HG02623 (cell line): ENCODE results near the gene LATS2.
"Not testable (repeated sequence)": the region's sequence is repeated elsewhere in the genome, so short reads cannot be mapped to it uniquely, and the experiment has no call there.

Experiments used
- ATAC-seq: cut with Tn5 transposase; IDR thresholded peaks from one replicate; pipeline ENCODE4 v1.9.1; 2021; ENCODE audit warnings: moderate library complexity; ENCODE audit not compliant: unreplicated experiment

LATS2 gene

DNA sequence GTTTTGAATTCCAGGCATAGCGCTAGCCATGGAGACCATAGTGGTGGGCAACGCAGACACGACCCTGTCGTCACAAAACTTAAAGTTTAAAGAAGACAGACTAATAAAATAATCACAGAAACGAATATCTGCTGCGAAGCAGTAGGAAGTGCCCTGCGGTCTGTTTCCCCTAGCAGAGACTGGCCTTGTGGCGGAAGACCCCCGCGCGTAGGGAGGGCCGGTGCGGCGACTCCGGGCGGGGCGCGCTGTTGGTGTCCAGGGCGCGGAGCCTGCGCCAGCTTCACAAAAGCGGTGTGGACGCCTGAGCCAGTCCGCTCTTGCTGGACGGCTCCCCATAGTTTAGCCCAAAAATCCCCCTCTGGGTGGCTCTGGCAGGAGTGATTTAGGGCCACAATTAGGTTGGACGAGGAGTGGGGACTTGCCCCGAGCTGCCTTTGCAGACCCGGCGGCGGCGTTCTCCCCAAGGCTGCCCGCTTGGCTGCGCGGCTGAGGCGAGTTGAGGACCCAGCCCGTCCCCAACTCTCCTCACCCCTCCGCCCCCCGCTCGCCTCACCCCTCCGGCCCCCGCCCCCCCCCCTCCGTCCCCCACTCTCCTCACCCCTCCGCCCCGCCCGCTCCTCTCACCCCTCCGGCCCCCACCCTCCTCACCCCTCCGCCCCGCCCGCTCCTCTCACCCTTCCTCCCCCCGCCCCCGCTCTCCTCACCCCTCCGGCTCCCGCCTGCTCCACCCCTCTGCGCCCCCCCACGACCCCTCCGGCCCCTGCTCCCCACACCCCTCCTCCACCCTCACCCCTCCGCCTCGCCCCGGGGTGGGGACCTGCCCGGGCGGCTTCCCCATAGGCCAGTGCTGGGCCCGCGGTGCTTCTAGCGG lies 14.2 kb upstream of the LATS2 start:
- ATAC-seq = no peak

DNA sequence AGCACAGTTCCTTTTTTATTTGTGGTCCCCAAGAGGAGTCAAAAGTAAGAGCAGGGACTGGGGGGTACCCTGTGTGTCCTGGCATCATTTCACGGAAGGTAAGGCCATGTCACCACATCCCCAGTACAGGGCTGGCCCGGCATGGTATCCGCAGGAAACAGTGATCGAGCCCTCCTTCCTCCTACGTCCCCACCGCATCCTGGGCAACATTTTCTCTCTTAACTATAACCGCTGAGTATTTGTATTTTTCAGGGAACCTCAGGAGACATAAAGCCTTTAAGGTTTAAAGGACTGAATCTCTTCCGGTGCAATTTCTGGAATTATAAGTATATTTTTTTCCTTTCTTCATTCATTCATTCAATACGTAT lies 13.6 kb upstream of the LATS2 start:
- ATAC-seq = no peak

DNA sequence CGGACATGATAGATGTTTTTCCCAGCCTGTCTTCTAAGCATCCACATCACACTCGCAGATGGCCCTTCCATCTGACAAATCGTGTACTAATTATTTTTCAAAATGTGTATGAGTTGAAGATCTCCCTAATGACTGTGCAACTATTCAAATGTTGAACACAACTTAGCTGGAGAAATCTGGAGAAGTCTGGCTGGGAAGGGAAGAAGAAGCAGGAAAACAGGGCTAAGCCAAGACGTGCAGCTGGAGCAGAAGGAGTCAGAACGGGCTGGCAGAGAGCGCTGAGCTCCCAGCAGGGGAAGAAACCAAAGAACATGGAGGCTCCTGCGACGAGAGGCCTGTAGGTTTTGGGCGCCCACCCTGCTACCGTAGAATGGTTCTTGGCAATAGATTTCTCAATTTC lies 13.2 kb upstream of the LATS2 start:
- no peak for ATAC-seq

DNA sequence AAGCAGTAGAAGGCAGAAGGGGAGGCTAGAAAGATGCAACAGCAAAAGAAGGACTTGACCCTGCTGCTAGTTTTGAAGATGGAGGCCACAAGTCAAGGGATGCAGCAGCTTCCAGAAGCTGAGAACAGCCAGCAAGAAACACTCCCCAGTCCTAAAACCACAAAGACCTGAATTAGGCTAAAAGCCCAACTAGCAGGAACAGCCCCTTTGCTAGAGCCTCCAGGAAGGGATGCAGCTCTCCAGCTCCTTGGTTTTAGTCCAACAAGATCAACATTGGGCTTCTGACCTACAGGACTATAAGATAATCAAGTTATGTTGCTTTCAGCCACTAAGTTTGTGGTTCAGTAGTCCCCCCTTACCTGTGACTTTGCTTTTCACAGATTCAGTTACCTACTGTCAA lies 10.5 kb upstream of the LATS2 start:
- no peak for ATAC-seq

DNA sequence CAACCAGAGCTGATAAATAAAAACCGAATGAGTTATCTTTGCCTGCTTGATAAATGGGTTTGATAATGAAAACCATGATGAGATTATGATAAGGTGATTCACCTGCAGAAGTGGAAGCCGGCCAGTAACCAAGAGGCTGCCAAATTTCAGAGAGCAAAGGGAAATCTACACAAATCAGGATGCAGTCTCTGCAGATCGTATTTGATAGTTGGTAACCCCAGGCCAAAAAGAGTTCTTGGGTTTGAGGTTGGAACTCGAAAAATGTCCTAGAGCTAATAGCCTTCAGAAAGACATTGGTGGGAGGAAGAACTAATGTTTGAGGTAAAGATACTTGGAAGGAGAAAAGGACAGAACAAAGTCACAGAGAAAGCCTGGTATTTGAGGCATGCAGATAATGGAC lies 9.6 kb upstream of the LATS2 start:
- ATAC-seq = no peak

DNA sequence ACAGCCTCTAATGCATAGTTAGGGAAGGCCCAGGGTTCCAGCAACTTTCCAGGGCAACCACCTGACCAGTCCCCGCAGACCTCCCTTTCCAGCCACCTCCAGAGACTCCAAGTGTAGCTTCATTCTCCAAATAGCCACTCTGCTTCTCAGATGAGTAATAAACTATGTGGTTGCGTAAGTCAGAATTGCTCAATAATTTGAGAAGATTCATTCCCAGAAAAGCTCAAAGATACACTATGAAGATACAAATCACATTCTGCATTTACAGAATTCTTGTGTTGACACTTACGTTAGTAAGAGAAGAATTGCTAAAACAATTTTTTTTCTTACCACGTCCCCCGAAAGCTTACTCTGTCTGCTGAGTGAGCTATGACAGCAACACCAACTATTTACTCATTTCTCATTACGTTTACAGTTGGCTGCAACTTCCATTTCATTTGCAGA lies 8.2 kb upstream of the LATS2 start:
- no peak for ATAC-seq

DNA sequence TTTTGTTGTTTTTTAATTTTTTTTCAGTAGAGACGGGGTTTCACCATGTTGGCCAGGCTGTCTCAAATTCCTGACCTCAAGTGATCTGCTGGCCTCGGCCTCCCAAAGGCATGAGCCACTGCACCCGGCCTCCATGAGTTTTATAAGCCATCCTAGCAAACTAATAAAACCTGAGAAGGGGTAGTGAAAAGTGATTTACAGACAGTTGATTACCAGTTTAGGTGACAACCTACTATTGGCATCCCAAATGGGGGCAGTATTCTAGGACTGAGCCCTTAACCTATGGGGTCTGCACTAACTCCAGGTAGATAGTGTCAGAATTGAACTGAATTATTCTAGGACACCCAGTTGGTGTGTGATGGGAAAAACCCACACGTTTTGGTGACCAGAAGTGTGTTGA lies 6.5 kb upstream of the LATS2 start:
- no peak for ATAC-seq

DNA sequence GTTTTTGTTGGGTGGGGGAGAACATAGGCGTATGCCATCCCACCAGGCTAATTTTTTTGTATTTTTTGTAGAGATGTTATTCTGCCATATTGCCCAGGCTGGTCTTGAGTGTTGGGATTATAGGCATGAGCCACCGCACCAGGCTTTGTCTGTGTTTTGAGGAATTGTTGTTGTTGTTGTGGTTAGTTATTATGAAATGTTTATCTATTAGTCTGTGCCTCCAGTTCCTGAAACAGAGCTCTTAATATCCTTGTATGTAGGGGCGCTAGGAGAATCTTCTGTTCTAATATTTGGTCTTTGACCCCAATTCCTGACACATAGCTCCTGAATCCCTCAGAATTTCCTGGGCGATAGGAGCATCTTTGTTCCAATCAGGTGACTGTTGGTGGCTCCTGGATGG lies 5.6 kb upstream of the LATS2 start:
- ATAC-seq = no peak

DNA sequence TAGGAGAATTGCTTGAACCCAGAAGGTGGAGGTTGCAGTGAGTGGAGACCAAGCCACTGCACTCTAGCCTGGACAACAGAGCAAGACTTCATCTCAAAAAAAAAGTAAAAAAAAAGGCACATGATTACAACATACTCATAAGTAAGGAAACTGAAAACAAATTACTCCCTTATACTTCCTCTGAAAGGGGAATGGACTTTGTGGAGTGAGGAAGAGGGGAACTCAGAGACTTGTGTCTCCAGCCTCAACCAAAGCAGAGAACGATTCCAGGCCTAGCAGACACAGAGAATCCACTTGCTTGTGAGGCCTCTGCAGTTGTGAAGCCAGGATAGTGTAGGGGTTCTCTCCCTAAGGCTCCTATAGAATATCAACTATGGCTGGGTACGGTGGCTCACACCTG lies 4.3 kb upstream of the LATS2 start:
- no peak for ATAC-seq

DNA sequence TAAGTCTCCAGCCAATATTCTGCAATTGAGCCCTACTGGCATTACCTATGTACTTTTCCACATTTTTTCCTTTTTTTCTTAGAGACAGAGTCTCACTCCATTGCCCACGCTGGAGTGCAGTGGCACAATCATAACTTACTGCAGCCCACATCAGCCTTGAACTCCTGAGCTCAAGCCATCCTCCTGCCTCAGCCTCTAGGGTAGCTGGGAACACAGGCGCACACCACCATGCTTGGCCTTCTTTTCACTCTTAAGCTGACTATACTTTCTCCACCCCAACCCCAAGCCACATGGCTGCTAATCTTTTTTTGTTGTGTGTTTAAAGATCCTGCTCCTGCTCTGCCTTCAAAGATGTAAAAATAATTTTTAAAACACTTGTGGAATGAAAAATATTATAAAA lies 1.6 kb upstream of the LATS2 start:
- no peak for ATAC-seq

DNA sequence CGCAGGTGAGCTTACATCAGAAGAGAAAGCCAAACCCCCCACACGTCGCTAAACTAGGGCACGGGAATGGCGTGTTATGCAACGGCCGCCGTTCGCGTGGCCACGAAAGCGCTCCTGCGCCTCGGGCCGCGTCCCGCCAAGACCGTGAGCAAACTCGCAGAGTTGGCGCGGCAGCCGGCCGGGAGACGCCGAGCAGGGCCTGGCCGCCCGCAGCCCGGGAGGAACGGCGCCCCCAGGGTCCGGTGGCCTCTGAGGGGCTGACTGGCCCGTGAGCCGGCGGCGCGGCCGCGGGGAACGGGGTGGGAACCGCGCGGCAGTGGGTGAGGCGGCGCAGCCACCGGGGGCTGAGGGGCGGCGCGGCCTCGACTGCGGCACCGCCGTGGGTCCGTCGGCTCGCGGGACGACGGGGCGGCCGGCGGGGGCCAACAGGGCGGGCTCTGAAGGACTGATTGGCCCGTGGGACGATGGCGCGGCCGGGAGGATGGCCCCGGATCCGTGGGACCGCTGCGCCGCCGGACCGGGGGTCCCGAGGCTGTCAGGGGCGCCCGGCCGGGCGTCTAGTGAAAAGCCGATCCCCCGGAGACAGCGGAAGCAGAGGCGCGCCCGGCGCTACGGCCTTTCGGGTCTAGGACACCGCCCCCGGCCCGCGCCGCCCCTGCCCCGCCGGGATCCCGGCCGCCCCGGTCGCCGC lies 903 bp downstream of the LATS2 start:
- no peak for ATAC-seq

DNA sequence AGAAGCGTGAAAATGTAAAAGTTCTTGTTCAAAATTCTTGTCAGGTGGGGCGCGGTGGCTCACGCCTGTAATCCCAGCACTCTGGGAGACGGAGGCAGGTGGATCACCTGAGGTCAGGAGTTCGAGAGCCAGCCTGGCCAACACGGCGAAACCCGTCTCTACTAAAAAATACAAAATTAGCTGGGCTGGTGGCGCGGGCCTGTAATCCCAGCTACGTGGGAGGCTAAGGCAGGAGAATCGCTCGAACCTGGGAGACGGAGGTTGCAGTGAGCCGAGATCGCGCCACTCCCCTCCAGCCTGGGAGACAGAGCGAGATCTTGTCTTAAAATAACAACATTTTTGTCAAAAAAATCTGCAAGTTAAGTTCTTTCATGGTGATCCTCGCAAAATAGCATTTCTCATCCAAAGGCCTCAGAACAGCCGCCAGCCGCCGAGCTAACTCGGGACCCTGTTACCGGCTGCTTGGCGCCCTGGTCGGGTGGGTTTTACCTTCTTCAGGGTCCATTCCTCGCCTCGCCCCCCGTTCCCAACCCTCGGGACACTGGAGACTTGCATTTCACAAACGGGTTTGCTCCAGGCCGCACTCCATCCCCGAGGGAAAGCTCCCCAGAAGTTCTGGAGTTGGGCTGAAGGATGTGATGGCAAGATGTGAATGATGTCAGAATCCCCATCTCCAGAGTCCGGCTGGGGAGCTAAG lies 1.6 kb downstream of the LATS2 start:
- no peak for ATAC-seq

DNA sequence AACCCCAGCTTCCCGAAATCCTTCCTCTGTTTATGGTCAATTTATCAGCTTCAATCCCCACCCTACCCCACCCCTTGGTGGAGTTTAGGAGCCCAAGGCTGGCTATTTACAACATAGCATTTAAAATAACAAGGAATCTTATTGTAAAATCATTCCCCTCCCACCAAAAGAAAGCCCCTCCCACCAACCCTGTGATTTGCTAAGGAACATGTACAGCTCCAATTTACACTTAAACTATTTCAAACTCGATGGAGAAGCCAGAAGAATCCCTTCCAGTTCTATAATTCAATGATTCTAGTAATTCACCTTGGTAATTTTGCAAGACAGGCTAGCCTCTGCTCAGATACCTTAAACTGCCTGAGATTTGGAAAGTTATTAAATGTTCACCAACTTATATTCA lies 3.0 kb downstream of the LATS2 start:
- no peak for ATAC-seq

DNA sequence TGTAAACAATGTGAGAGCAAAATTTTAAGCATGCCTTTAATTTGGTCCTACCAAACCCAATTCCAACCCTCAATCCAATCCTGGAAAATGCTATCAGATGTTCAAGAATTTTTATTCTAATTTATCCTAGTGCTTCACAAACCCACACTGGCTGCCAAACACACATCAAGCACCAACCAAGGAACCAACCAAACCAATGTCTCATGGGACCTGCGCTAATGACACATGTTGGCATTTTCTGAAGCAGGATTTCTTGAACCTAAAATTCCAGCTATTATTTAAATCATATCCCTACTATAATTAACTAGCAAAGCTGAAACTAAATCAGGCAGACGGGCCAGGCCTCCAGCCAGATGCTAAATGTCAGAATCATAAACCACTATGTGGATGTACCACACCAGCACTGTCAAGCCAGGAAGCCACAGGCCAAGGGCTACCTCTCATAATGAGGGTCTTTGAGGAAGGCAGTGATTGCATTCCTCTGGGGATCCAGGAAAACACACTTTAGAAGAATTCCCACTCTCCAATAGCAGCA lies 5.8 kb downstream of the LATS2 start:
- no peak for ATAC-seq

DNA sequence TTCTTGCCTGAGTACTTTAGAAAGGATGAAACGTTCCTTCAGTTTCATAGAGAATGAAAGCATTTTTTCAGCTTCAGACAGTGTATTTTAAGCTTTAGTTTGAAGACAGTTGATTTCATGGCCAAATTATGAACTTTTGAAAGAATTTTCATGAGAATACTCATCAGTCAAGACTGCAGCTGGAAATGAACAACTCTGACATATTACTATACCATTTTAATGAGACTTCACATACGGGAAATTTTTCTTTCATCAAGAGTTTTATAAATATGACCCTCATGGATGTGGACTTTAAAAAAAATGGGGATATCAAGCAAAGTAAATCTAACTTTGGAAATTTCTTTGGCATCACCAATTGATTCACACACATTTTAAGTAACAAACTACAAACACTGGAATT lies 6.4 kb downstream of the LATS2 start:
- no peak for ATAC-seq

DNA sequence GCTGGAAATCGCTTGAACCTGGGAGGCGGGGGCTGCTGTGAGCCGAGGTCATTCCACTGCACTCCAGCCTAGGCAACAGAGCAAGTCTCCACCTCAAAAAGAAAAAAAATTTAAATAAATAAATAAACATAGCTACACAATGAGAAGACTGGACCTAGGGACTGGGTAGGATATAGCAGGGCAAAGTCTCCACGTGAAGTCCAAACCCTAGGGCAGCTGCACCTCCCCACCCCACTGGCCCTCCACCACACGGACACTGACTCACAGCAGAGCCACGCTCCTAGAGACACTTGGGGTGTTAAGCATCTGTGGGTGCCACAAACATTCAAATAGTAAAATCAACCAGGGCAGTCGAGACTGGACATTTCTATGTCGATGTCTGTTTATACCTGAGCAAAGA lies 7.1 kb downstream of the LATS2 start:
- ATAC-seq = no peak

DNA sequence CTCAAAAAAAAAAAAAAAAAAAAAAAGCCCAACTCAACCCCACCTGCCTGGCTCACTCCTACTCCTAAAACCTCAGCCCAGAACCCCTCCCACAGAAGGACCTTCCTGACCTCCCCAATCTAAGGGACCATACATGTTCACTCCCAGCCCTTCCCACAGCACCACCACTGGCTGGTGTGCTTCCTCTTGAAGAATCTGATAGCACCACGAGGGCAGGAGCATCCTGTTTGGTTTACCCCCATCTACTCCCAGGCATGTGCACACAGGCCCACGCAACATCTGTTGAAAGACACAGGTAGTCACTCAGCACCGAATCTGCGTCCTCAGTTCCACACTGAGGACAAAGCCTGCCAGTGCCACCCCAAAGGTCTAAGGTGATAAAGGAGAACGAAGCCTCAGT lies 8.2 kb downstream of the LATS2 start:
- ATAC-seq = no peak

DNA sequence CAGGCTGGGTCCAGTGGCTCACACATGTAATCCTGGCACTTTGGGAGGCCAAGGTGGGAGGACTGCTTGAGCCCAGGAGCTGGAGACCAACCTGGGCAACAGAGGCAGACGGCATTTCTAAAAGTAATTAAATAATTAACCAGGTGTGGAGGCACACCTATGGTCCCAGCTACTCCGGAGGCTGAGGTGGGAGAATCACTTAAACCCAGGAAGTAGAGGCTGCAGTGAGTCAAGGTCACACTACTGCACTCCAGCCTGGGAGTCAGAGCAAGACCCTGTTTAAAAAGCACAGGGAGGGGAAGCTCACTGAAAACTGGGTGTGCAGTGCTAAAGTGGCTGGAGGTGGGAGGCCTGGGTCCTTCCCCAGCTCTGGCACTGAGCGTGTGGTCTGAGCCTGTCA lies 9.7 kb downstream of the LATS2 start:
- ATAC-seq = no peak

DNA sequence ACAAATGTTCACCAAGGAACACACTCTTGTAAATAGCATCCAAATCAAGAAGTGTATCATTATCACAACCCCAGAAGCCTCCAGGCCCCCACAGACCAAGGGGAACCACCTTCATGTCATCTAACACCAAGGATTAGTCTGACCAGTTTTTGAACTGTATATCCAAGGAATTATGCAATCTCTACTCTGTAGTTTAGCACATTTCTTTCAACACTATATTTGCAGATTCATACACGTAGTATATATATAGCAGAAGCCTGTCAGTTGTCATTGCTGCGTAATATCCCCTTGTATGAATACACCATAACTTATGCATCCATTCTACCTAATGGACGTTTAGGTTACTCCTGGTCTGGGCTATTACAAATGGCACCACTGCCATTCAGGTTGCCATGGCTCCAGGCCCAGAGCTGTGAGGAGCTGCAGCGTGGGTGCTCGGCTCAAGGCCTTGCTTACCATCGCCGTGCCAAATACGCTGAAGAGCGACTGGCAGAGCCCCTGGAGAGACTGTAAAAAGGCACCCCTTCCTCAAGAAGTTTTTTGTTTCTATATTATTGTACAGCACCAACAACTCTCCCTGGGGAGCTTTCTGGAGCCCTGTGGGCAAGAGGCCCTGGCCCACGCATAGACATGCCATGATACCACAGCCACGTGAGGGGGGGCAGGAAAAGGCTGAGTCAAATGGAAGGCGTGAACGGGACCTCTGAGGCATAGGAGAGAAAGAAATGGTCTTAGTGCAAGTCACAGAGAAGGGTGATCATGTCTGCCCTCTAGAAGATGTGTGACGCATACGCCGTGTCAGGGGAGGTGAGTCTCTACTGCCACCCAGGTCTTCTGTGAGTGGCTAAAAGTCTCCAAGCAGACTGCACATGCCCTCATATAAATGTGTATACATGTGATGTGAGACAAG lies 10.8 kb downstream of the LATS2 start:
- ATAC-seq = no peak

DNA sequence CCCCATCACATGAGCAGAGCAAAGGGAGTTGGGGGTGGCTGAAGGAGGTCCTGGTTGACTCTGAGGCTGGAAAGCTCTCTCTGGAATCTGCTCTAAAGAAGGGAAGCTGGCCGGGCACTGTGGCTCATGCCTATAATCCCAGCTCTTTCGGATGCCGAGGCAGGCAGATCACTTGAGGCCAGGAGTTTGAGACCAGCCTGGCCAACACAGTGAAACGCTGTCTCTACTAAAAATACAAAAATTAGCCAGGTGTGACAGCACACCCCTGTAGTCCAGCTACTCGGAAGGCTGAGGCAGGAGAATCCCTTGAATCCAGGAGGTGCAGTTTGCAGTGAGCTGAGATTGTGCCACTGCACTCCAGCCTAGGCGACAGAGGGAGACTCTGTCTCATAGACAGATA lies 11.7 kb downstream of the LATS2 start:
- ATAC-seq = not testable (repeated sequence)
